ENCODE results near the gene ELF2. TPM values are rescaled to one million over a fixed set of nuclear protein-coding genes. Genes with fewer than 3 reads are reported as not detected.
"Not testable (repeated sequence)": the region's sequence is repeated elsewhere in the genome, so short reads cannot be mapped to it uniquely, and the experiment has no call there.

The ELF2 gene
- total RNA-seq, 1 experiment from 2014 or later: 26.5 TPM

GRCh38 chr4:139221687-139222086, 44.7 kb upstream of the ELF2 start:
- Mint-ChIP-seq H3K36me3 (ENCODE audit: insufficient read depth, unreplicated experiment) (no peaks in the 10 kb centered on the region), H3K27me3 (ENCODE audit: insufficient read depth, unreplicated experiment) (no peaks in the 10 kb centered on the region), H3K27ac (ENCODE audit: low read depth, unreplicated experiment) (no peak overlapping the region), H3K4me1 (ENCODE audit: insufficient read depth, unreplicated experiment) (peaks cover 7% of the 10 kb centered on the region), H3K9me3 (ENCODE audit: unreplicated experiment) (no peaks in the 10 kb centered on the region), H3K4me3 (ENCODE audit: unreplicated experiment) (no peak overlapping the region)
- POLR2A ChIA-PET: interaction anchor here (0.6 to 0.7 kb wide), 2 partner anchors 41 to 80 kb away, joined by 3 read pairs; partner anchors contain the start of gene NAA15
- intact Hi-C loops (cut with micrococcal nuclease): no loop called here
- no TSS peak for BruUV-seq (replicated peaks)
- CTCF ChIA-PET: interaction anchor here (0.8 kb wide), 1 partner anchor 73 kb away, joined by 3 read pairs; no protein-coding TSS in a partner anchor
- no peak for DNase-seq (ENCODE audit: unreplicated experiment)
- TF ChIP-seq, protein P1, sequence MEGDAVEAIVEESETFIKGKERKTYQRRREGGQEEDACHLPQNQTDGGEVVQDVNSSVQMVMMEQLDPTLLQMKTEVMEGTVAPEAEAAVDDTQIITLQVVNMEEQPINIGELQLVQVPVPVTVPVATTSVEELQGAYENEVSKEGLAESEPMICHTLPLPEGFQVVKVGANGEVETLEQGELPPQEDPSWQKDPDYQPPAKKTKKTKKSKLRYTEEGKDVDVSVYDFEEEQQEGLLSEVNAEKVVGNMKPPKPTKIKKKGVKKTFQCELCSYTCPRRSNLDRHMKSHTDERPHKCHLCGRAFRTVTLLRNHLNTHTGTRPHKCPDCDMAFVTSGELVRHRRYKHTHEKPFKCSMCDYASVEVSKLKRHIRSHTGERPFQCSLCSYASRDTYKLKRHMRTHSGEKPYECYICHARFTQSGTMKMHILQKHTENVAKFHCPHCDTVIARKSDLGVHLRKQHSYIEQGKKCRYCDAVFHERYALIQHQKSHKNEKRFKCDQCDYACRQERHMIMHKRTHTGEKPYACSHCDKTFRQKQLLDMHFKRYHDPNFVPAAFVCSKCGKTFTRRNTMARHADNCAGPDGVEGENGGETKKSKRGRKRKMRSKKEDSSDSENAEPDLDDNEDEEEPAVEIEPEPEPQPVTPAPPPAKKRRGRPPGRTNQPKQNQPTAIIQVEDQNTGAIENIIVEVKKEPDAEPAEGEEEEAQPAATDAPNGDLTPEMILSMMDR (IDR thresholded peaks at IDR 0.05; ENCODE audit: unreplicated experiment): no peak

DNA sequence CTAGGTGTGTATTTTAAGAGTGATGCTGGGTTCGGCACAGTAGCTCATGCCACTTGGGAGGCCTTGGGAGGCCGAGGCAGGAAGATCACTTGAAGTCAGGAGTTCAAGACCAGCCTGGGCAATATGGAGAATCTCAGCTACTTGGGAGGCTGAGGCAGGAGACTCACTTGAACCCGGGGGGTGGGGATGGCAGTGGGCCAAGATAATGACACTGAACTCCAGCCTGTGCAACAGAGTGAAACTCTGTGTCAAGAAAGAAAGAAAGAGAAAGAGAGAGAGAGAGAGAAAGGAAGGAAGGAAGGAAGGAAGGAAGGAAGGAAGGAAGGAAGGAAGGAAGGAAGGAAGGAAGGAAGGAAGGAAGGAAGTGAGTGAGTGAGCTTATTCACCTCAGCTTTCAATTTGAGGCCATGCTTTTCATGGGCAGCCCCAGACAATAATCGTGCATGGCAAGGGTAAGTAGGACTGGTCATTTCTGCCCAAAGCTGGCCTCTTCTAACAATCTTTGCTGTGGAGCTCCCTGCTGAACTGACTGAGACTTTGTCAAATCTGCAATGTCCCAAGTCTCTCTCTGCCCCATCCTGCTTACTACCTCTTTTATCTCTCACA, 42.5 kb upstream of the ELF2 start:
- TF ChIP-seq, protein P1 (IDR thresholded peaks at IDR 0.05; ENCODE audit: unreplicated experiment): no peak
- POLR2A ChIA-PET: interaction anchor here (1.2 kb wide), 1 partner anchor 42 kb away, joined by 3 read pairs; the partner anchor contains the start of gene ELF2
- intact Hi-C loops (cut with micrococcal nuclease): no loop called here

GRCh38 chr4:139214039-139214534, 37.1 kb upstream of the ELF2 start:
- BruUV-seq (replicated peaks): no TSS peak
- Mint-ChIP-seq H3K36me3 (ENCODE audit: insufficient read depth, unreplicated experiment) (peaks cover 6% of the 10 kb centered on the region), H3K27ac (ENCODE audit: low read depth, unreplicated experiment) (no peak overlapping the region), H3K4me3 (ENCODE audit: unreplicated experiment) (no peak overlapping the region), H3K9me3 (ENCODE audit: unreplicated experiment) (no peaks in the 10 kb centered on the region), H3K27me3 (ENCODE audit: insufficient read depth, unreplicated experiment) (no peaks in the 10 kb centered on the region), H3K4me1 (ENCODE audit: insufficient read depth, unreplicated experiment) (no peaks in the 10 kb centered on the region)
- ChIA-PET CTCF (no interaction called here), POLR2A (no interaction called here)
- TF ChIP-seq, protein P1 (IDR thresholded peaks at IDR 0.05; ENCODE audit: unreplicated experiment): no peak
- no peak for DNase-seq (ENCODE audit: unreplicated experiment)
- intact Hi-C loops (cut with micrococcal nuclease): no loop called here

More for the DNA sequence above, 42.5 kb upstream of the ELF2 start:
- H3K4me3 Mint-ChIP-seq (ENCODE audit: unreplicated experiment): no peak overlapping the region
- H3K9me3 Mint-ChIP-seq (ENCODE audit: unreplicated experiment): no peaks in the 10 kb centered on the region
- H3K27me3 Mint-ChIP-seq (ENCODE audit: insufficient read depth, unreplicated experiment): no peaks in the 10 kb centered on the region
- no peaks in the 10 kb centered on the region for H3K36me3 Mint-ChIP-seq (ENCODE audit: insufficient read depth, unreplicated experiment)
- CTCF ChIA-PET: interaction anchor here (0.6 to 2.8 kb wide), 6 partner anchors 9 to 128 kb away, joined by 3 to 17 read pairs (median 4); no protein-coding TSS in a partner anchor
- peaks cover 7% of the 10 kb centered on the region for H3K4me1 Mint-ChIP-seq (ENCODE audit: insufficient read depth, unreplicated experiment)
- no peak overlapping the region for H3K27ac Mint-ChIP-seq (ENCODE audit: low read depth, unreplicated experiment)
- BruUV-seq (replicated peaks): no TSS peak
- DNase-seq (ENCODE audit: unreplicated experiment): no peak

DNA sequence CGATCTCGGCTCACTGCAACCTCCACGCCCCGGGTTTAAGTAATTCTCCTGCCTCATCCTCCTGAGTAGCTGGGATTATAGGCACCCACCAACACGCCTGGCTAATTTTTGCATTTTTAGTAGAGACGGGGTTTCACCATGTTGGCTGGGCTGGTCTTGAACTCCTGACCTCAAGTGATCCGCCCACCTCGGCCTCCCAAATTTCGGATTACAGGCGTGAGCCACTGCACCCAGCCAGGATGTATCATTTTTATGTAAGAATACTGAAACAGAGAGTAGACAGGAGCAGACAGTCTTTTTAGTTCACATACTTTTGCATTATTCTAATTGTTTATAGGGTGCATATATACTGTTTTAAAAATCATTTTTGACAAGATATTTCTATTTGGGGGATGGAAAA, 36.6 kb upstream of the ELF2 start:
- intact Hi-C loops (cut with micrococcal nuclease); H3K4me3 Mint-ChIP-seq (ENCODE audit: unreplicated experiment); H3K27ac Mint-ChIP-seq (ENCODE audit: low read depth, unreplicated experiment); H3K27me3 Mint-ChIP-seq (ENCODE audit: insufficient read depth, unreplicated experiment); H3K36me3 Mint-ChIP-seq (ENCODE audit: insufficient read depth, unreplicated experiment); H3K9me3 Mint-ChIP-seq (ENCODE audit: unreplicated experiment); CTCF ChIA-PET; DNase-seq (ENCODE audit: unreplicated experiment); H3K4me1 Mint-ChIP-seq (ENCODE audit: insufficient read depth, unreplicated experiment); BruUV-seq (replicated peaks); POLR2A ChIA-PET: not testable (repeated sequence)

Measured in MCF 10A (cell line).